22Rv1 (cell line): ENCODE results near the gene CHST6.

ENCODE experiments used
- ZFX ChIP-seq: fragments of 450-650 bp; IDR thresholded peaks from 2 replicates; pipeline ENCODE4 v1.6.1; 2017; ENCODE audit warnings: antibody characterized with exemption, borderline replicate concordance
- TF ChIP-seq, protein P1 (sequence below): fragments of 450-650 bp; IDR thresholded peaks from 2 replicates; pipeline ENCODE4 v1.5.1; 2017; ENCODE audit warnings: mild to moderate bottlenecking

DNA sequence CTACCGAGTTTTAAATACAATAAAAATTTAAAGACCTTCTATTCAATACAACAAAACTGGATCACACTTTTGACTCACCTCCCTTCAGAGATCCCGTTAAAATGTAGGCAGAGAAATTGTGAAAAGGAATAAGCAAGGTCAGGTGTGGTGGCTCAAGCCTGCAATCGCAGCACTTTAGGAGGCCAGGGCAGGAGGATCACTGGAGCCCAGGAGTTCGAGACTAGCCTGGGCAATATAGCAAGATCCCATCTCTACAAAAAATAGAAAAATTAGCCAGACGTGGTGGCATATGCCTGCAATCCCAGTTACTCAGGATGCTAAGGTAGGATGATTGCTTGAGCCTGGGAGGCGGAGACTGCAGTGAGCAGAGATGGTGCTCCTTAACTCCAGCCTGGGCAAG, 23.9 kb upstream of the CHST6 start:
- TF ChIP-seq, protein P1, sequence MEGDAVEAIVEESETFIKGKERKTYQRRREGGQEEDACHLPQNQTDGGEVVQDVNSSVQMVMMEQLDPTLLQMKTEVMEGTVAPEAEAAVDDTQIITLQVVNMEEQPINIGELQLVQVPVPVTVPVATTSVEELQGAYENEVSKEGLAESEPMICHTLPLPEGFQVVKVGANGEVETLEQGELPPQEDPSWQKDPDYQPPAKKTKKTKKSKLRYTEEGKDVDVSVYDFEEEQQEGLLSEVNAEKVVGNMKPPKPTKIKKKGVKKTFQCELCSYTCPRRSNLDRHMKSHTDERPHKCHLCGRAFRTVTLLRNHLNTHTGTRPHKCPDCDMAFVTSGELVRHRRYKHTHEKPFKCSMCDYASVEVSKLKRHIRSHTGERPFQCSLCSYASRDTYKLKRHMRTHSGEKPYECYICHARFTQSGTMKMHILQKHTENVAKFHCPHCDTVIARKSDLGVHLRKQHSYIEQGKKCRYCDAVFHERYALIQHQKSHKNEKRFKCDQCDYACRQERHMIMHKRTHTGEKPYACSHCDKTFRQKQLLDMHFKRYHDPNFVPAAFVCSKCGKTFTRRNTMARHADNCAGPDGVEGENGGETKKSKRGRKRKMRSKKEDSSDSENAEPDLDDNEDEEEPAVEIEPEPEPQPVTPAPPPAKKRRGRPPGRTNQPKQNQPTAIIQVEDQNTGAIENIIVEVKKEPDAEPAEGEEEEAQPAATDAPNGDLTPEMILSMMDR = no peak
- no peak for TF ChIP-seq ZFX
